K562 (cell line): ENCODE measurements around the gene ITPR1.

Experiments
- FOXK2 ChIP-seq, 2 experiments: fragments of 450-650 bp; IDR thresholded peaks in 1 of 2; conservative IDR thresholded peaks in 1 of 2; 2 replicates each; pipeline ENCODE4 v1.6.1; 2016; ENCODE audit warnings: low read depth in 2 of 2, mild to moderate bottlenecking in 1 of 2
- GABPB1 ChIP-seq: sonication (generic); formaldehyde crosslinking; IDR thresholded peaks from 2 replicates; pipeline ENCODE4 v1.8.0; 2022; ENCODE audit warnings: mild to moderate bottlenecking, missing genetic modification reagents
- HDAC2 ChIP-seq: fragments of 450-650 bp; IDR thresholded peaks from 2 replicates; pipeline ENCODE4 v1.6.1; 2016; ENCODE audit warnings: mild to moderate bottlenecking
- ZFP30 ChIP-seq: fragments of 250-450 bp; sonication (Bioruptor Pico); IDR thresholded peaks from 2 replicates; pipeline ENCODE4 v1.8.0; 2022; ENCODE audit warnings: moderate library complexity, mild to moderate bottlenecking, inconsistent platforms, borderline replicate concordance
- ZHX1 ChIP-seq: fragments of 150-350 bp; conservative IDR thresholded peaks from 2 replicates; pipeline ENCODE4 v1.6.1; 2014; ENCODE audit warnings: low read length
- ZNF174 ChIP-seq: fragments of 250-450 bp; sonication (Bioruptor Pico); IDR thresholded peaks from 2 replicates; pipeline ENCODE4 v1.4.0; 2020; ENCODE audit warnings: mild to moderate bottlenecking
- ZNF217 ChIP-seq: sonication (generic); formaldehyde crosslinking; IDR thresholded peaks from 2 replicates; pipeline ENCODE4 v1.8.0; 2022; ENCODE audit warnings: mild to moderate bottlenecking, missing genetic modification reagents

GRCh38 chr3:4601892-4602291 is 108.7 kb downstream of the ITPR1 start:
- TF ChIP-seq HDAC2, result no peak
- TF ChIP-seq ZHX1, result no peak
- no peak for TF ChIP-seq FOXK2 (conservative IDR thresholded peaks at IDR 0.05 in 1 of 2, IDR thresholded peaks at IDR 0.05 in 1 of 2; ENCODE audit: low read depth in 2 of 2)
- TF ChIP-seq GABPB1 (CRISPR knock-in tag), result no peak
- no peak for TF ChIP-seq ZFP30 (CRISPR knock-in tag)
- TF ChIP-seq ZNF217 (CRISPR knock-in tag), result no peak
- TF ChIP-seq ZNF174 (CRISPR knock-in tag), result no peak
